ENCODE data around the gene WDR75.
A peak's percentile ranks its signal among the peaks of the same experiment; 100 is the strongest.

Gene WDR75

DNA sequence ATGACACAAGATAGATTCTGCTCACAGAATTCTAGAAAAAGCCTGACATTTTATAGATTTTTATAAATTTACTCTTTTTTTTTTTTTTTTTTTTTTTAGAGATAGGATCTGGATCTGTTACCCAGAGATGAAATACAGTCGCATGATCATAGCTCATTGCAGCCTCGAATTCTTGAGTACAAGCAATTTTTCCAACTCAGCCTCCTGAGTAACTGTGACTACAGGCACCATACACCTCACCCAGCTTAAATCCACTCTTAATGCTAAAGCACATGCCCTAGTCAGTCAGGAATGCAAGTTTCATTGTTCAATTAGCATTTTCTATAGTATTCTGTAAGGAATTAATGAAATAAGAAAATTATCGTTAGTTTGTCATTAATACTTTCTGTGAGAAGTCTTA is 32.1 kb upstream of the WDR75 start:
- H3K9me3 ChIP-seq (ENCODE audit: low read depth, low read length): no peaks in the 10 kb centered on the region
- no peaks in the 10 kb centered on the region for H3K36me3 ChIP-seq (ENCODE audit: insufficient read depth, low read length)
- DNase-seq (ENCODE audit: low read depth, low spot score): no peak
- H3K4me3 ChIP-seq: no peak overlapping the region
- TF ChIP-seq EZH2 (IDR thresholded peaks at IDR 0.05): no peak
- TF ChIP-seq POLR2AphosphoS5 (IDR thresholded peaks at IDR 0.05; ENCODE audit: borderline replicate concordance, low read depth, low read length): no peak
- no peak for TF ChIP-seq FOXP2 (optimal IDR thresholded peaks at IDR 0.05; ENCODE audit: control extremely low read depth, extremely low read length, insufficient read depth)
- peak overlapping the region; percentile 35; the same call in 1 of the 2 replicates for H3K27ac ChIP-seq
- no peak overlapping the region for H3K9ac ChIP-seq (ENCODE audit: insufficient read length)

DNA sequence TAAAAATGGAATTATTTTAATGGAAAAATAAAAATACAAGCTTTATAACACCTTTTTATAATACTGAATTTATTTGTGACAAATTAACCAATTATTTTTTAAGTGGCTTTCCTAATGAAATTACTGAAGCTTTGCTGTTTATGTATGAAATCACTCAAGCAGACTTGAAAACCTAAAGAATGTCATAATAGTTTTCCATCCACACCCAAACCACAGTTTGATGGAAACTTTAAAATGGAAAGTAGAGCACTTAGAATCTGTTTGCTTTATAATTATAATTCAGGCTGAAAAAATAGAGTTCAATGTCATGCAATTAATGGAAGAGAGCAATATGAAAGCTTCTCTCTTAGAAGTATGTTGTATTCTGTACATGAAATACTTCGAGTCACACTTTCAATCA is 31.6 kb upstream of the WDR75 start:
- H3K9ac ChIP-seq (ENCODE audit: insufficient read length): no peak overlapping the region
- peak overlapping the region; percentile 35; the same call in 1 of the 2 replicates for H3K27ac ChIP-seq
- no peaks in the 10 kb centered on the region for H3K36me3 ChIP-seq (ENCODE audit: insufficient read depth, low read length)
- TF ChIP-seq POLR2AphosphoS5 (IDR thresholded peaks at IDR 0.05; ENCODE audit: borderline replicate concordance, low read depth, low read length) (no peak), FOXP2 (optimal IDR thresholded peaks at IDR 0.05; ENCODE audit: control extremely low read depth, extremely low read length, insufficient read depth) (no peak), EZH2 (IDR thresholded peaks at IDR 0.05) (no peak)
- no peaks in the 10 kb centered on the region for H3K9me3 ChIP-seq (ENCODE audit: low read depth, low read length)
- H3K4me3 ChIP-seq: no peak overlapping the region
- DNase-seq (ENCODE audit: low read depth, low spot score): no peak

DNA sequence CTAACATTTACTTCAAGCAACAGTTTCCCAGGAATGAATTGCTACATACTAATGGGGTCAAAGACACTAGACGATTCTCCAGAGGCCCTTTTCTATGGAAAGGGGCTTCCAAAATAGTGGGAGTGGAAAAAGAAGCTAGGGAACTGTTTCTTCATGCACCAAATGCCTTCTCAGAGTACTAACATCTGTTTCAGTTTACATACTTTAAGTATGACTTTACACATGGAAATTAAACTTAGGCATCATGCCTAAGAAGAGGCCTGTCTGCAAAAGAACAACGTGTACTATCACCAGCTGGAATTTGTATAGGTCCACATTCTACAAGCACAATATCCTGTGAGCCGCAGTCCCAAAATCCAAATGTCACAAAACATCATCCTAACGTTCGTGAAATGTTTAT is 29.4 kb upstream of the WDR75 start:
- peak; percentile 72 for DNase-seq (ENCODE audit: low read depth, low spot score)

GRCh38 chr2:189412330-189412953 is 28.8 kb upstream of the WDR75 start:
- TF ChIP-seq POLR2AphosphoS5 (IDR thresholded peaks at IDR 0.05; ENCODE audit: borderline replicate concordance, low read depth, low read length) (no peak), EZH2 (IDR thresholded peaks at IDR 0.05) (no peak), FOXP2 (optimal IDR thresholded peaks at IDR 0.05; ENCODE audit: control extremely low read depth, extremely low read length, insufficient read depth) (no peak)
- no peaks in the 10 kb centered on the region for H3K9me3 ChIP-seq (ENCODE audit: low read depth, low read length)
- H3K36me3 ChIP-seq (ENCODE audit: insufficient read depth, low read length): no peaks in the 10 kb centered on the region
- no peak overlapping the region for H3K9ac ChIP-seq (ENCODE audit: insufficient read length)
- peak overlapping the region; percentile 70; the same call in 1 of the 2 replicates for H3K27ac ChIP-seq
- DNase-seq (ENCODE audit: low read depth, low spot score): peak; percentile 47
- H3K4me3 ChIP-seq: peak overlapping the region; percentile 64

More for the DNA sequence above, 29.4 kb upstream of the WDR75 start:
- Histone ChIP-seq H3K4me3 (peak overlapping the region; percentile 64), H3K27ac (peak overlapping the region; percentile 70), H3K9me3 (ENCODE audit: low read depth, low read length) (no peaks in the 10 kb centered on the region), H3K9ac (ENCODE audit: insufficient read length) (peak overlapping the region; percentile 3), H3K36me3 (ENCODE audit: insufficient read depth, low read length) (no peaks in the 10 kb centered on the region)
- peak; percentile 43 for TF ChIP-seq FOXP2 (optimal IDR thresholded peaks at IDR 0.05; ENCODE audit: control extremely low read depth, extremely low read length, insufficient read depth)
- no peak; the same call in 1 of the 2 replicates for TF ChIP-seq POLR2AphosphoS5 (IDR thresholded peaks at IDR 0.05; ENCODE audit: borderline replicate concordance, low read depth, low read length)
- no peak for TF ChIP-seq EZH2 (IDR thresholded peaks at IDR 0.05)

- no peak for DNase-seq (ENCODE audit: low read depth, low spot score)
- no peaks in the 10 kb centered on the region for H3K36me3 ChIP-seq (ENCODE audit: insufficient read depth, low read length)
- no peak overlapping the region for H3K9ac ChIP-seq (ENCODE audit: insufficient read length)
- no peak for TF ChIP-seq POLR2AphosphoS5 (IDR thresholded peaks at IDR 0.05; ENCODE audit: borderline replicate concordance, low read depth, low read length)
- TF ChIP-seq FOXP2 (optimal IDR thresholded peaks at IDR 0.05; ENCODE audit: control extremely low read depth, extremely low read length, insufficient read depth): no peak
- TF ChIP-seq EZH2 (IDR thresholded peaks at IDR 0.05): no peak
- H3K27ac ChIP-seq: no peak overlapping the region
- no peaks in the 10 kb centered on the region for H3K9me3 ChIP-seq (ENCODE audit: low read depth, low read length)
- H3K4me3 ChIP-seq: no peak overlapping the region
Measured at GRCh38 chr2:189413249-189413648, 28.0 kb upstream of the WDR75 start.

GRCh38 chr2:189421644-189422043 is 19.6 kb upstream of the WDR75 start:
- Histone ChIP-seq H3K27ac (no peak overlapping the region), H3K9me3 (ENCODE audit: low read depth, low read length) (no peaks in the 10 kb centered on the region), H3K36me3 (ENCODE audit: insufficient read depth, low read length) (no peaks in the 10 kb centered on the region), H3K9ac (ENCODE audit: insufficient read length) (no peak overlapping the region), H3K4me3 (no peak overlapping the region)
- TF ChIP-seq POLR2AphosphoS5 (IDR thresholded peaks at IDR 0.05; ENCODE audit: borderline replicate concordance, low read depth, low read length): no peak
- no peak for TF ChIP-seq FOXP2 (optimal IDR thresholded peaks at IDR 0.05; ENCODE audit: control extremely low read depth, extremely low read length, insufficient read depth)
- no peak for TF ChIP-seq EZH2 (IDR thresholded peaks at IDR 0.05)
- no peak for DNase-seq (ENCODE audit: low read depth, low spot score)

- H3K36me3 ChIP-seq (ENCODE audit: insufficient read depth, low read length): no peaks in the 10 kb centered on the region
- H3K4me3 ChIP-seq: no peak overlapping the region
- no peak overlapping the region for H3K9ac ChIP-seq (ENCODE audit: insufficient read length)
- no peaks in the 10 kb centered on the region for H3K9me3 ChIP-seq (ENCODE audit: low read depth, low read length)
- TF ChIP-seq EZH2 (IDR thresholded peaks at IDR 0.05) (no peak), POLR2AphosphoS5 (IDR thresholded peaks at IDR 0.05; ENCODE audit: borderline replicate concordance, low read depth, low read length) (no peak), FOXP2 (optimal IDR thresholded peaks at IDR 0.05; ENCODE audit: control extremely low read depth, extremely low read length, insufficient read depth) (no peak)
- H3K27ac ChIP-seq: peak overlapping the region; percentile 72; the same call in 1 of the 2 replicates
- no peak for DNase-seq (ENCODE audit: low read depth, low spot score)
Measured at GRCh38 chr2:189424961-189425360, 16.3 kb upstream of the WDR75 start.

DNA sequence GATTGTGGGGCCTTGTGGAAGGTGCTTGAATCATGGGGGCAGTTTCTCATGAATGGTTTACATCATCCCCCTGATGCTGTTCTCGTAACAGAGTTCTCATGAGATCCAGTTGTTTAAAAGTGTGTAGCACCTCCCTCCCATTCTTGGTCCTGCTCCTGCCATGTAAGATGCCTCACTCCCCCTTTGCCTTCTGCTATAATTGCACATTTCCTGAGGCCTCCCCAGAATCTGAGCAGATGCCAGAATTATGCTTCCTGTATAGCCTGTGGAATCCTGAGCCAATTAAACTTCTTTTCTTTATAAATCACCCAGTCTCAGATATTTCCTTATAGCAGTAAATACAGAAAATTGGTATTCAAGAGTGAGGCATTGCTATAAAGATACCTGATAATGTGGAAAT is 15.6 kb upstream of the WDR75 start:
- no peaks in the 10 kb centered on the region for H3K9me3 ChIP-seq (ENCODE audit: low read depth, low read length)
- peak overlapping the region; percentile 8; the same call in 1 of the 2 replicates for H3K4me3 ChIP-seq
- no peaks in the 10 kb centered on the region for H3K36me3 ChIP-seq (ENCODE audit: insufficient read depth, low read length)
- peak overlapping the region; percentile 72 for H3K27ac ChIP-seq
- peak; percentile 77 for DNase-seq (ENCODE audit: low read depth, low spot score)
- TF ChIP-seq POLR2AphosphoS5 (IDR thresholded peaks at IDR 0.05; ENCODE audit: borderline replicate concordance, low read depth, low read length): no peak
- TF ChIP-seq EZH2 (IDR thresholded peaks at IDR 0.05): no peak
- TF ChIP-seq FOXP2 (optimal IDR thresholded peaks at IDR 0.05; ENCODE audit: control extremely low read depth, extremely low read length, insufficient read depth): no peak
- no peak overlapping the region for H3K9ac ChIP-seq (ENCODE audit: insufficient read length)

Data from SK-N-MC (cell line).